Effector CD4-positive, alpha-beta T cell (primary cell): ENCODE results near the gene TMC2. TPM values are rescaled to one million over a fixed set of nuclear protein-coding genes. Genes with fewer than 3 reads are reported as not detected.
A peak's percentile ranks its signal among the peaks of the same experiment; 100 is the strongest.
"Not testable (repeated sequence)": the region's sequence is repeated elsewhere in the genome, so short reads cannot be mapped to it uniquely, and the experiment has no call there.

Experiments
- DNase-seq: peaks from one replicate; pipeline ENCODE4 v3.0.0-alpha.2; 2020
- total RNA-seq: gene quantifications from one replicate; lab custom pipeline; 2026; lab: John Stamatoyannopoulos, UW

TMC2 gene, protein sequence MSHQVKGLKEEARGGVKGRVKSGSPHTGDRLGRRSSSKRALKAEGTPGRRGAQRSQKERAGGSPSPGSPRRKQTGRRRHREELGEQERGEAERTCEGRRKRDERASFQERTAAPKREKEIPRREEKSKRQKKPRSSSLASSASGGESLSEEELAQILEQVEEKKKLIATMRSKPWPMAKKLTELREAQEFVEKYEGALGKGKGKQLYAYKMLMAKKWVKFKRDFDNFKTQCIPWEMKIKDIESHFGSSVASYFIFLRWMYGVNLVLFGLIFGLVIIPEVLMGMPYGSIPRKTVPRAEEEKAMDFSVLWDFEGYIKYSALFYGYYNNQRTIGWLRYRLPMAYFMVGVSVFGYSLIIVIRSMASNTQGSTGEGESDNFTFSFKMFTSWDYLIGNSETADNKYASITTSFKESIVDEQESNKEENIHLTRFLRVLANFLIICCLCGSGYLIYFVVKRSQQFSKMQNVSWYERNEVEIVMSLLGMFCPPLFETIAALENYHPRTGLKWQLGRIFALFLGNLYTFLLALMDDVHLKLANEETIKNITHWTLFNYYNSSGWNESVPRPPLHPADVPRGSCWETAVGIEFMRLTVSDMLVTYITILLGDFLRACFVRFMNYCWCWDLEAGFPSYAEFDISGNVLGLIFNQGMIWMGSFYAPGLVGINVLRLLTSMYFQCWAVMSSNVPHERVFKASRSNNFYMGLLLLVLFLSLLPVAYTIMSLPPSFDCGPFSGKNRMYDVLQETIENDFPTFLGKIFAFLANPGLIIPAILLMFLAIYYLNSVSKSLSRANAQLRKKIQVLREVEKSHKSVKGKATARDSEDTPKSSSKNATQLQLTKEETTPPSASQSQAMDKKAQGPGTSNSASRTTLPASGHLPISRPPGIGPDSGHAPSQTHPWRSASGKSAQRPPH
- not detected for total RNA-seq

DNA sequence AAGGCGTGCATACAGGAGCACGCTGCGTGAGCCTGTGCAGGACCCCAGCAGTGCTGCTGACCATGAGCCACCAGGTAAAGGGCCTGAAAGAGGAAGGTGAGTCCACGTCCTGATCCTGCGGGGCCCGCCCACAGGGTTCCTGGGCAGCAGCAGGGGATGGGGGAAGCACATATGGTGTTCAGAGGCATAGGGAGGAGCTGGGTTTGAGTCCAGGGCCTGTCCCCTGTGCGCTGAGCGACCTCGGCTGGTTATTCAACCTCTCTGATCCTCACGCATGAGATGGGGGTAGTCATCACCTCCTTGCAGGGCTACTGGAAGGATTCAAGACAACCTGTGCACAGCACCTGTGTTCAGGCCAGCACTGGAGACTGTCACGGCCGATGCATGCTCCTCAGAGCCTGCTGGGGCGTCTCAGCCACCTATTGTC lies at the start of gene TMC2:
Gene TMC2 (plus strand): TSS at position 14 of the 427 bp plus-strand sequence. CDS start 49 bp downstream, at position 63.
- no peak for DNase-seq

DNA sequence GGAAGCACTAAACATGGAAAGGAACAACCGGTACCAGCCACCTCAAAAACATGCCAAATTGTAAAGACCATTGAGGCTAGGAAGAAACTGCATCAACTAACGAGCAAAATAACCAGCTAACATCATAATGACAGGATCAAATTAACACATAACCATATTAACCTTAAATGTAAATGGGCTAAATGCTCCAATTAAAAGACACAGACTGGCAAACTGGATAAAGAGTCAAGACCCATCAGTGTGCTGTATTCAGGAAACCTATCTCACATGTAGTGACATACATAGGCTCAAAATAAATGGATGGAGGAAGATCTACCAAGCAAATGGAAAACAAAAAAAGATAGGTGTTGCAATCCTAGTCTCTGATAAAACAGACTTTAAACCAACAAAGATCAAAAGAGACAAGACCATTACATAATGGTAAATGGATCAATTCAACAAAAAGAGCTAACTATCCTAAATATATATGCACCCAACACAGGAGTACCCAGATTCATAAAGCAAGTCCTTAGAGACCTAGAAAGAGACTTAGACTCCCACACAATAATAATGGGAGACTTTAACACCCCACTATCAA lies 33.5 kb upstream of the TMC2 start:
- DNase-seq: not testable (repeated sequence)

DNA sequence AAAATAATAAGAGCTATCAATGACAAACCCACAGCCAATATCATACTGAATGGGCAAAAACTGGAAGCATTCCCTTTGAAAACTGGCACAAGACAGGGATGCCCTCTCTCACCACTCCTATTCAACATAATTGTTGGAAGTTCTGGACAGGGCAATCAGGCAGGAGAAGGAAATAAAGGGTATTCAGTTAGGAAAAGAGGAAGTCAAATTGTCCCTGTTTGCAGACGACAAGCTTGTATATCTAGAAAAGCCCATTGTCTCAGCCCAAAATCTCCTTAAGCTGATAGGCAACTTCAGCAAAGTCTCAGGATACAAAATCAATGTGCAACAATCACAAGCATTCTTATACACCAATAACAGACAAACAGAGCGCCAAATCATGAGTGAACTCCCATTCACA lies 31.6 kb upstream of the TMC2 start:
- not testable (repeated sequence) for DNase-seq

DNA sequence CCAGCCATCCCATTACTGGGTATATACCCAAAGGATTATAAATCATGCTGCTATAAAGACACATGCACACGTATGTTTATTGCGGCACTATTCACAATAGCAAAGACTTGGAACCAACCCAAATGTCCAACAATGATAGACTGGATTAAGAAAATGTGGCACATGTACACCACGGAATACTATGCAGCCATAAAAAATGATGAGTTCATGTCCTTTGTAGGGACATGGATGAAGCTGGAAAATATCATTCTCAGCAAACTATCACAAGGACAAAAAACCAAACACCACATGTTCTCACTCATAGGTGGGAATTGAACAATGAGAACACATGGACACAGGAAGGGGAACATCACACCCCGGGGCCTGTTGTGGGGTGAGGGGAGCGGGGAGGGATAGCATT lies 29.9 kb upstream of the TMC2 start:
- not testable (repeated sequence) for DNase-seq

DNA sequence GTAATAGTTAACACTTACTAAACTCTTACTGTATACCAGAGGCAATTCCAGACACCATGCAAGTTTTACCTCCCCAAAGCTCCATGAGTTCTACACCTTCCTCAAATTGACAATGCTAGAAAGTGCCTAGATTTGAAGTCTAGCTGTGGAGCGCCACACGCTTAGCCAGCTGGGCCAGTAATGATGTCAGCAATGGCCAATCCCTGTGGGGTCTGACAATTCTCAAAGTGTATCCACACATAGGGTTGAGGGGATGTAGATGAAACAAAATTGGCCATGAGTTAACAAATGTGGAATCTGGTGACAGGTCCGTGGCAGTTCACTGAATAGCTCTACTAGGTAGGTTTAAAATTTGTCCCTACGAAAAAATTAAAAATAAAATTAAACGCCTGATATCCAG lies 28.9 kb upstream of the TMC2 start:
- no peak for DNase-seq

DNA sequence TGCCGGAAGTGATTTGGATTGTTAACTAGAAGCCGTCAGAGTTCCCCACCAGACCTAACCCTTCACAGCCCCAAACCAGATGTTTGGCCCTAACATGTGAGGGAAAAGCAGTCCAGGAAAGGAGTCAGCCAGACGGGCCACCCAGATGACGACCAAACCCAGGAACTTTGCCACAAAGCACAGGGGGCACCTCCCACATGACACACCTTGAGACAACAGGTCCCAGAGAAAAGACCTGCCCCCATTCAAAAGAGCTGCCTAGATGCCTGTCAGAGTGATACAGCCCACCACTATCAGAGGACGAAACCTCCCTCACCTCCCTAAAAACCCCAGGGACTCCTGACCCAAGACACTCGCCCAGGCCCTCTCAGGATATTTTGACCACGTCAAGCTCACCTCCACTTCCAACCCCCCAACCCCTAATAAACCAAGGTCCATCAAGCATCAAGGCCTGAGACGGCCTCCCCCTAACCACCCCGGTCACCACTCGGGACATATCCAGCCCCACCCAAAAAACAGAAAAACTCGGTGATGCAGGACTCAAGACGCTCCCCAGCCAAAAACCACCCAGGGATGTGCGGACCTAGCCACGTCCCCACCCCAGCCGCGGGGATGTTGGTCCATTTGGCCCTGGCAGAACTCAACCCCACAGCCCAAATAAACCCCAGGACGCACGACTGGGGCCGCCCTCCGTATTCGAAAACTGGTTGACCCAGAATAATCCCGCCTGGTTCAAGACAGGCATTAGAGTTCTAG lies 28.3 kb upstream of the TMC2 start:
- DNase-seq: no peak

DNA sequence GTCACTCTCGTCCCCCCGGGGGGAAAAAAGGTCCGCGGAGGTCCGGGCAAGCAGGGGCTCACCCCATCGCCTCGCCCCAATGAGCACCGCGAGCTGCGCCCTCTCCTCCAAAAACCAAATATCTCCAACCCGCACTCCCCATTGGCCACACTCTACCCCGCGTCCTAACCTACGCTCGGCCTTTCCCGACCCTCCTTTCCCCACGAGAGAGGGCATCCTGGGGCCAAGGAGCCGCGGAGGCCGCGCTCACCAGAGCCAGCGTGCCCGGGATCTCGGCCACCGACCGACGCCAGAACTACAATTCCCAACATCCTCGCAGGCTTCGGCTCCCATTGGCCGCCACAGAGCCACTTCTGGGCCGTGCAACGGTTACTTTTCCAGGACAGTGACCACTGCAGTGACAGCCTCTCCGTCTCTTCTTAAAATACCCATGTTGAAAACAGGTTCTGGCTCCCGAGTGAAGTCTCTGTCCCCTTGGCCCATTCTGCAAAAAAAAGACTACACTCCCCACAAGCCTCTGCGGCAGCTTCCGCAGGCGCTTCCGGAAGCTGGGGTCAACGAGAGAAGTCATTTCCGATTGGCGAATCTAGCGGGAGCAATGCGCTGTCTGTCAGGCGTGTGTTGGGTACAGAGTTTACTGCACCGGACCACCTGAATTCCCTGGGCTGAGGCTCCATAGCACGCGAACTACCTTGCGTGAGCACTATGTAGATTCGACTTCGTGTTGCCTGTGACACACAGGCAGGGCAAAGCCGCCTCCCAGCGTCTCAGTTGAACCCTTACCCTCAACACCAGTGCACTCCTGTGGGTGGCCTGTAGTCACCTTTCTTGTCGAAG lies 27.5 kb upstream of the TMC2 start, which contains the start of gene ZNF343:
Gene ZNF343 (minus strand): TSS at position 285 of the 837 bp plus-strand sequence. CDS start 15,020 bp downstream, outside the sequence.
- peak; percentile 75 for DNase-seq

DNA sequence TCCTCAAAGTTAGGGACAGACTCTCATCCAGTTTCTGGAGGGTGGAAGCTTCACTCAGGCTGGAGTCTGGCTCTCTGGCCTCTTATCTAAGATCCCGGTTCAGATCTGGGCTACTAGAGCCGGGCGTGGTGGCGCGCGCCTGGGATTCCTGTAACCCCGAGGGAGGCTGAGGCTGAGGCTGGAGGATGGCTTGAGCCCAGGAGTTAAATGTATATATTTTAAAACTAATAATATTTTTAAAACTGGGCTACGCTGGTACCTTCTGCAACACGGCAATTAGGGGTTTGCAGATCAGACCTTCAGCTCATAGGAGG lies 26.9 kb upstream of the TMC2 start:
- DNase-seq: no peak

DNA sequence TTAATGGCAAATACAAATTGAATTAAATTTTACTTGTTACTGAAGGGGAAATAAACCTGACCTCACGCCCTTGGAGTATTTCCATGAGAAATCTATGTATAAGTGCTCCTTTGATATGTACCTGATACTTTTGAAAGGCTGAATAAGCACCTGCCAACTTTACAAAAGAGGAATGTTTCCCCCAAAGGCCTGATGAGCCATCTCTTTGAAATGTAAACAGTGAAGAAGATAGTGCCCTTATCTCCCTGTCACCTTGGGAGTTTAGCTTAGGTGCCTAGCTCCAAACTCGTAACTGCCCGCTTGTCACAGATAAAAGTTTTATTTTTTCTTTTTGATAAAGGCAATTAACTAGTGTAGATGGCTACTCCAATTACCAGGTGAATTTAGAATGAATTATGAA lies 26.6 kb upstream of the TMC2 start:
- no peak for DNase-seq

DNA sequence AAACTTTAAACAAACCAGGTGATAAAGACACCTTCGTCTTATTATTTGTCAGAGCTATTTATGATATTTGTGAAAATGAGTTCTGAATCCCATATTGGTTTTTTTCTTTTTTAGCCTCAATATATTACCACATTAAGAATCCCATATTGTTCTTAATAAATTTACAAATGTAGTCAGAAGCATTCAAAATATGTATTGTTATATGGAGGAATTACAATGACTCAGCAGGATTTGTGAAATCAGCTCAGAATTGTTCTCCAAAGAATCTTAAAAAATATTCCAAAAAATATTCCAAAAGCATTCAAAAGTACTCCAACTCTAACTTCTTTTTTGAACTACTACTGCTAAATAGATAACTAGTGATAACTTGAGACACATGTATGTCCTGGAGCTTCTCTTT lies 21.2 kb upstream of the TMC2 start:
- DNase-seq: no peak

DNA sequence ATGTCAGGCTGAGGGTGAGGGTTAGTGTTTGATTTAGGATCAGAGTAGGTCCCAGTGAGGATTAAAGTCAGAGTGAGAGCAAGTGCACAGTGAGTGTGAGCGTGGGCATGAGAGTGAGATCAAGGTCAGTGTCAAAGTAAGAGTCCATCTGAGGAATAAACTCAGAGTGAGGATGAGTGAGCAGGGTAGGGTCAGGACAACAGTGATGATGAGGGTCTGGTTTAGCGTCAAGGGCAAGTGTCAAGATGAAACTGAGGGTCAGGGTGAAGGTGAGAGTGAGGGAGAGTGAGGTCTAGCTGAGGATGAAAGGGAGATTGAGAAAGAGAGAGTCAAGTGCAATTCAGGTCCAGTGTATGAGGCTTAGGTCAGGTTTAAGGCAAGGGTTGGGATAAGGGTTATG lies 20.0 kb upstream of the TMC2 start:
- no peak for DNase-seq

DNA sequence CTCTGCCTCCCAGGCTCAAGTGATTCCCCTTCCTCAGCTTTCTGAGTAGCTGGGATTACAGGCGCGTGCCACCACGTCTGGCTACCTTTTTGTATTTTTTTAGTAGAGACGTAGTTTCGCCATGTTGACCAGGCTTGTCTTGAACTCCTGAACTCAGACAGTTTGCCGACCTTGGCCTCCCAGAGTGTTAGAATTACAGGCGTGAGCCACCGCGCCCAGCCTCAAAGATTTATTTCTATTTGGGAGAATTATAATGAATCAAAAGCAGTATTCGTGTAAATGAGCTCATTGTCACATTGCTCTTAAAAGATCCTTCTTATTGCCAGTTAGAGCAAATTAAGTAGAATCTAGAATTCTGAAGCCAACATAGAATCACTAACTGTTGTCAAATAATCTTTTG lies 18.3 kb upstream of the TMC2 start:
- no peak for DNase-seq

DNA sequence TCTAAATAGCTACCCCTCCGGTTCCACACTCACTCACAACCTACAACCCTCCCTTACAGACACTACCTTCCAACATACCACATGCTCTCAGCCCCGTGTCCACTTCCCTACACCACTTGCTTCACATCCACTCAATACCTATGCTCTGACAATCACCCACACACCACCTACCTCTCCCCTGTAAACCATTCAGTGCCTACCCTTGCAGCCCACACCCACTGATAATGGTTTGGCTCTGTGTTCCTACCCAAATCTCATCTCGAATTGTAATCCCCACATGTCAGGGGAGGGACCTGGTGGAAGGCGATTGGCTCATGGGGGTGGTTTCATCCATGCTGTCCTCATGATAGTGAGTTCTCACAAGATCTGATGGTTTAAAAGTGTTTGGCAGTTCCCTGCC lies 17.8 kb upstream of the TMC2 start:
- DNase-seq: no peak

DNA sequence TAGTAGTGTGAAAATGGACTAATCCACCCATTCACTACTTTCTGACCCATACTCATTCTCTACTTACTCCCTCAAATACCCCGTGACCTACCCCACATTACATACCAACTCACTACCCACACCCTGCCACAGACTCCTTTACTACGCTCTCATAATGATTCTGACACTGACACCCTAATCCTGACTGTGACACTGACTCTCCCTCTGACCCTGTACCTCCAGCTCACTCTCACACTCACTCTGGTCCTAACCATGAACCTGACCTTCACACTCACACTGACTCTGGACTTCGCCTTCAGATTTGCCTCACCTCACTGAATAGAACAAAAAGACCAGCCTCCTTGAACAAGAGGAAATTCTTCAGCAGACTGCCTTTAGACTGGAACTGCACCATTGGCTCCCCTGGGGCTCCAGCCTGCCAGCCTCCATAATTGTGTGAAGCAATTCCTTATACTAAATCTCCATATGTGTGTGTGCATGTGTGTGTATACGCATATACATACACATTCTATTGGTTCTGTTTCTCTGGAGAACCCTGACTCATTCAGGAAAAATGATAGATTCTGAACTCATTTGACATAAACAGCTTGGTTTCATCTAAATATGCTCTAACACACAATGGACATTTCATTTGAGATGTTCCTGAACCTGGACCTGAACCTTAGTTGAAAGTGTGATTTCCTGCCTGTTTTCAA lies 17.1 kb upstream of the TMC2 start:
- no peak for DNase-seq

DNA sequence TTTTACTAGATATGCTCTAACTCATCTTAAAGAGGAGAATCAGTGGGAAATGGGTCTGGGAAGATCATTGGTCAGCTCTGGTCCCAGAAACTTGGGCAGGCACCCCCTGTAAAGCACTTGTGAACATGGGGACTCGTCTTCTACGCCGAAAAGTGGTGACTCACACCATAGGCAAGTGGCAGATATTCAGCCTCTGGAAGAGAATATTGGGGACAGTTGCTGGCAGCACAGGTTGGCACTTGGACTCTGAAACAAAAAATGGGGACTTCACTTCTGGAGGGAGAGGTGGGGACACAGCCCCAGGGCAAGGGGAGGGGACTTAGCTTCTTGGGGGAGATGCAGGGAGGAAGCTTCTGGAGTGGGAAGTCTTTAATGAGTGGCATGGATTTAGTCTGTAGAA lies 15.8 kb upstream of the TMC2 start:
- no peak for DNase-seq

DNA sequence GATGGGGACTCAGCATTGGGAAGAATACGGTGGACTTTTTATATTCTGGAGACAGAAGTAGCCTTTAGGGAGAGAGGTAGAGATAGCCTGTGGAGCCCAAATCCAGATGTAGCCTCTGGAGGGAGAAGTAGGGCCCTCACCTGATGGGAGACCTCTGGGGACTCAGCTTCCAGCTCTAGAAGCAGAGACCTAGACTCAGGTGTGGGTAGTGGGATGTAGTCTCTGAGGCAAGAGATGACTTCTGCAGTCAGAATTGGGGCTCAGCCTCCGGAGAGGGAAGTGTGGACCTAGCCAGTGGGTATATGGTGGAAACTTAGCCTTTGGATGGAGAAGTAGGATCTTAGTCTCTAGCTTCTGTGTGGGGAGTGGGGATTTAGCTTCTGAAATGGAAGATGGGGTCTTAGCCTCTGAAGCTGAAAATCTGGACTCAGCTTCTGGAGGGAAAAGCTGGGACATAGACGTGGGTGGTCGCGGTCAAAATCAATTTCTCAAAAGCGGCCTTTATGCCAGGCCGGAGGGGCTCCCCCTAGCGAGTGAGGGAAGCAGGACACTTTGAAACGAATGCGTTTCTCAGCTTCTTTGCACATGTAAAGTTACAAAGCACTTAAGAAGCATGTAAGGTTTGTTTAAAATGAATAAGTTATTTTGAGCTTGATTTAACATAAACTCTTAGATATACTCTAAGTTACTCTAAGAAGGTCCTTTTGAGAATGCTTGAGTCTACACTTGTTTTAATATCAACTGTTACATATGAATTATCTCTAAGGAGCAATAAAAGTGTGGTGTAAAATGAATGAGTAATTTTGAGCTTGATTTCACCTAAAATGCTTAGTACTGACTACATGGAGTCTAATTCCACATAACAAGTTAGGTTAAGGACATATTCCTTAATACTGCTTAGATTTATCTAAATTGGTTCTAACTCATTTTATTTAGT lies 14.7 kb upstream of the TMC2 start:
- DNase-seq: peak; percentile 42

DNA sequence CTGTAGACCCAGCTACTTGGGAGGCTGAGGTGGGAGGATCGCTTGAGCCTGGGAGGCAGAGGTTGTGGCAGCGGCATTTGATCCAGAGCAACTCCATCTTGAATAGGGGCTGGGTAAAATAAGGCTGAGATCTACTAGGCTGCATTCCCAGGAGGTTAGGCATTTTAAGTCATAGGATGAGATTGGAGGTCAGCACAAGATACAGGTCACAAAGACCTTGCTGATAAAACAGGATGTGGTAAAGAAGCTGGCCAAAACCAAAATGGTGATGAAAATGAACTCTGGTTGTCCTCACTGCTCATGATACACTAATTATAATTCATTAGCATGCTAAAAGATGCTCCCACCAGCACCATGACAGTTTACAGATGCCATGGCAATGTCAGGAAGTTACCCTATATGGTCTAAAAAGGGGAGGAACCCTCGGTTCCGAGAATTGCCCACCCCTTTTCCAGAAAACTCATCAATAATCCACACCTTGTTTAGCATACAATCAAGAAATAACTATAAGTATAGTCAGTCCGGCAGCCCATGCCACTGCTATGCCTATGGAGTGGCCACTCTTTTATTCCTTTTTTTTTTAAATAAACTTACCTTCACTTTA lies 13.4 kb upstream of the TMC2 start:
- not testable (repeated sequence) for DNase-seq

DNA sequence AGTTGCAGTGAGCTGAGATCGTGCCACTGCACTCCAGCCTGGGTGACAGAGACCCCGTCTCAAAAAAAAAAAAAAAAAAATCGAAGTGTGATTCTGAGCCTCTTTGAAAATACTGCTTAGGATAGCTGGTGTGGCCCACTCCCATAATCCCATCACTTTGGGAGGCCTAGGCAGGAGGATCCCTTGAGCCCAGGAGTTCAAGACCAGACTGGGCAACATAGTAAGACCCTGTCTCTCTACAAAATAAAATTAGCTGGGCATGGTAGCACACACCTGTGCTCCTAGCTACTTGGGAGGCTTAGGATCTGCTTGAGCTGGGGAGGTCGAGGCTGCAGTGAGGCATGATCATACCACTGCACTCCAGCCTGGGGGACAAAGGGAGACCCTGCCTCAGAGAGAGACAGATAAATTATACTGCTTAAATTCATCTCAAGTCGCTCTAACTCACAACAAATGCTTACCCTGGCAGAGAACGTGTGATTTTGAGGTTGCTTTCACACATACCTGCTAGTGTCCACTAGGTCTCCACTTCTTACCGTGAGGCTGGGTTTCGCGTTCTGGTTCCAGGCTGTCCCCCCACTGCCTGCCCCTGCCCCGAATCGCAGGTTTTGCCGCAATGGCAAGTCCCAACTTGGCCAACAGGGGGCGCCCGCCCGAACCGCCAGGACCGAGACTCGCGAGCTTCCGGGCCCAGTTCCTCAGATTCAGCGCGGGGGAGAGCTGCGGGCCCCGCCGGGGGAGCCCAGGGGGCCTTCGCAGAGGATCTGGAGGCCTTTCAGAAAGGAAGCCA lies 12.3 kb upstream of the TMC2 start:
- DNase-seq: peak; percentile 88
